Measurements from ENCODE around the gene PAGE3.

PAGE3 gene, protein sequence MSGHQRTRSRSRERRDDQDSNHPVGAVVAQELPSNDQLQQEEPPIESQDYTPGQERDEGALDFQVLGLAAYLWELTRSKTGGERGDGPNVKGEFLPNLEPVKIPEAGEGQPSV

DNA sequence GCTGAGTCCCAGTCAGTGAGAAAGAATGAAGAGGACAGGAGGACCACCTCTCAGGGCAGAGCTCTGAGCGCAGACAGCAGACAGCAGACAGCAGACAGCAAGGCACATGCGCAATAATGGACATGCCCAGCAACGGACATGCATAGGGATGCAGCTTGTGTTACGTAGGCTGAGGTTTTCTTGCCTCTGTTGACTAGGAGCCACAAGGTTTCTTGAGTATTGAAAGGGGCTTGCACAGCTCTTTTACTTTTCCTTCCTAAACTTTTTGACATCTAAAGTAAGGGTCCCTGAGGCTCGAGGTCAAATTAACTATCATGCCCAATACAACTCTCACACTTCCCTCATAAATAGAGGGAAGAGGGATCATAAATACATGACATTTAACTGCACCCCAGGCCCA is at the start of gene PAGE3:
Gene PAGE3 (minus strand): TSS at position 101 of the 400 bp plus-strand sequence. CDS start 1,013 bp downstream, outside the sequence.
- no peak for DNase-seq (ENCODE audit: low read depth, low spot score)

DNA sequence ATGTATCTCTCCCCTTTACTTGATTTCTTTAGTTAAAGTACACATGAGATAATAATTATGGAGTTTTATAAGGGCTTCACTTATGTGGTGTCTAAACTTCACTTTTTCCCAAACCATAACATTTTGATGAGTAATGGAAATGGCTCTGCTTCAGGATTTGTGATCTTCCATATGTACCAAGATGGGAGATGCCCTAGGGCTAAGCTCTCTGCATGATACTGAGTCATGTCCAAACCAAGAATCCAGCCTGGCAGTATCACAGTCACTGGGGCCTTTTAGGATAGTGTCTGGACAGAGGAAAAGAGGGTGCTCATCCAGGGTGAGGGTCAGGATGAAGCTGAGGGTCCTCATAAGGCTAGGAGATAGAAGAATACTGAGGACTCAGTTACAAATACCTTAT is 47.9 kb upstream of the PAGE3 start:
- no peak for DNase-seq (ENCODE audit: low read depth, low spot score)

DNA sequence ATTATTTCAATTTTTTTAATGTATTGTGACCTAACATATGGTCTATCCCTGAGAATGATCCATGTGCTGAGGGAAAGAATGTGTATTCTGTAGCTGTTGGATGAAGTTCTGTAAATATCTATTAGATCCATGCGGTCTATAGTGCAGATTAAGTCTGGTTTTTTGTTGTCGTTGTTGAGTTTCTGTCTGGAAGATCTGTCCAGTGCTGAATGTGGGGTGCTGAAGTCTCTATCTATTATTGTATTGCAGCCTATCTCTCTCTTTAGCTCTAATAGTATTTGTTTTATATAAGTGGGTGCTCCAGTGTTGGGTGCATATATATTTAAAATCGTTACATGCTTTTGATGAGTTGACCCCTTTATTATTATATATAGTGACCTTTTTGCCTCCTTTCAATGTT is 26.2 kb upstream of the PAGE3 start:
- DNase-seq (ENCODE audit: low read depth, low spot score), result no peak

DNA sequence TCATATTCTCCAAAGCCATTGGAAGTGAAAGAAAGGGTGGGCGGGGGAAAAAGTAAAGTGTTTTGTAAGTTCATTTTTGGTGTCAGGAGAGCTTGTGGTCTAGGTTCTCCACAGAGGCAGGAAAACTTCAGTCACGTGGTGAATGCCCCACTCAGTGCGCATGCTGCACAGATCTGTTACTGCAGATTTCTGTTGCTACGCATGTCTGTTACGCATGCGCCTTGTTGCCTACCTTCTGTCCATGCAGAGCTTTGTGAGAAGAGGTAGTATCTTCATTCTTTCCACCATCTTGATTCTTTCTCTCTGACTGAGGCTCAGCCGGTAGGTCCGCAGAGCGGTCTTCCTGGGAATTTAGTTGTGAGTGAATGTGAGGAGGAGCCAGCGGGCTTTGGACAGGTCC is 15.1 kb upstream of the PAGE3 start:
- DNase-seq (ENCODE audit: low read depth, low spot score), result no peak

DNA sequence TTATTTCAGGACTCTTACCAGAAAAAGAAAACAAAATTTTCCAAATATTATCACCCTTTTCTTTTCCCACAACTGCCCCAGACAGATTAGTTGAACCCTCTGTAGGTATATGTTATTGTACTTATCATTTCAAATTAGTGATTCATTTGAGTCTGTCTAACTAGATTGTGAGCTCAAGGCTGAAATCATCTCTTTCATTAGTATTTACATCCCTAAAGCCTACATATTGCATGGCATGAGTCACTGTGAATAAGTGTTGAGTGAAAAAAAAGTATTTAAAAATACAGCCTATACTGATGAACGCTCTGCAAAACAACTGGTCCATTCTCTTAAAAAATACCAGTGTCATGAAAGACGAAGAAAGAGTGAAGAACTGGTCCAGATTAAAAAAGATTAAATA is 3.9 kb downstream of the PAGE3 start:
- DNase-seq (ENCODE audit: low read depth, low spot score), result no peak

DNA sequence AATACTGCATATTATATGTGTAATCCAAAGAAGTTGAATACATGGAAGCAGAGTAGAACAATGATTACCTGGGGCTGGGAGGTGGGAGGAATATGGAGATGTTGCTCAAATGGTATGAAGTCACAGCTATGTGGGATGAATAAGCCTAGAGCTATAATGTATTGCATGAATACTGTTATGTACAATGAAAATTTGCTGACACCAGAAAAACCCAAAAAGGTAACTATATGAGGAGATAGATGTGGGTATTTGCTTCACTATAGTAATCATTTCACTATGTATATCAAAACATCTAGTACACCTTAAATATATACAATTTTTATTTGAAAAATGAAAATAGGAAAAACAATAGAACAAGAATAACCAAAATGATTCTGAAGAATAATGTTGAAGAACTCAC is 11.2 kb downstream of the PAGE3 start:
- no peak for DNase-seq (ENCODE audit: low read depth, low spot score)

DNA sequence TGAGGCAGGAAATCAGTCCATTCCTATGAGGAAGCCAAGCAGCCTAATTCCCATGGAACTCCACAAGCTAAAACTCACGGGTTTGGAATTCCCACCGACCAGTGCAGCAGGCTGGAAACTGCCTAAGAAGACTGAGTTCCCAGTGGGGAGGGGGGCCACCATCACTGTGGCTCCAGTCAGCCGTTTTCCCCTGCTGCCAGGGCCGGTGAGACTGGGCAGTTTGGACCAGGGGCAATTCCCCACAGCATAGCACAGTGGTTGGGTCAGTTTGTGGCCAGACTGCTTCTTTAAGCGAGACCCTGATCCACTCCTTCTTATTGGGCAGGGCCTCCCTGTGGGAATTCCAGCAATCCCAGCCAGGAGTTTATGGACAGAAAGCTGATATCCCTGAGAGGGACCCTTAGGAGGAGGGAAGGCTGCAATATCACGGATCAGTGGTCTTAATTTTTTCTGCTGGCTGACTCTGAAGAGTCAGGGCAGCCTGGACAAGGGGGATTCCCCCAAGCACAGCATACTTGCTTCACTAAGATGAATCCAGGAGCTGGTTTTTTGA is 23.9 kb downstream of the PAGE3 start:
- no peak for DNase-seq (ENCODE audit: low read depth, low spot score)

DNA sequence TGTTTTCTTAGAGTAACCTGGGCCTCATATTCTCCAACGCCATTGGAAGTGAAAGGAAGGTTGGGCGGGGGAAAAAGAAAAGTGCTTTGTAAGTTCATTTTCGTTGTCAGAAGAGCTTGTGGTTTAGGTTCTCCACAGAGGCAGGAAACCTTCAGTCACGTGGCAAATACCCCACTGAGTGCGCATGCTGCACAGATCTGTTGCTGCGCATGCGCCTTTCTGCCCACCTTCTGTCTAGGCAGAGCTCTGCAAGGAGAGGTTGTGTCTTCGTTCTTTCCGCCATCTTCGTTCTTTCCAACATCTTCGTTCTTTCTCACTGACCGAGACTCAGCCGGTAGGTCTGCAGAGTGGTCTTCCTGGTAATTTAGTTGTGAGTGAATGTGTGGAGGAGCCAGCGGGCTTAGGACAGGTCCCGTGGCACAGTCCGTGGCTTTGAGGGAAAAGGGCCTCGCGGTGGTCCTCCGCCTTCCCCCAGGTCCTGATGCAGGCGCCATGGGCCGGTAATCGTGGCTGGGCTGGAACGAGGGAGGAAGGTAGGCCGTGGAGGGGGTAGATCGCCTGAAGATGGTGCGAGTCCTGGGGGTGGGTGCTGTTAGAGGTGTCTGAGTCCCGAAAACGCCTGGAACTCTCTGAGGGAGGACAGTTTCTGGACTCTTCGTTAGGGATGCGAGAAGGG is 44.5 kb downstream of the PAGE3 start, which contains the start of gene PAGE5:
Gene PAGE5 (plus strand): TSS at position 228 of the 676 bp plus-strand sequence. CDS start 1,037 bp downstream, outside the sequence.
- DNase-seq (ENCODE audit: low read depth, low spot score), result no peak

DNA sequence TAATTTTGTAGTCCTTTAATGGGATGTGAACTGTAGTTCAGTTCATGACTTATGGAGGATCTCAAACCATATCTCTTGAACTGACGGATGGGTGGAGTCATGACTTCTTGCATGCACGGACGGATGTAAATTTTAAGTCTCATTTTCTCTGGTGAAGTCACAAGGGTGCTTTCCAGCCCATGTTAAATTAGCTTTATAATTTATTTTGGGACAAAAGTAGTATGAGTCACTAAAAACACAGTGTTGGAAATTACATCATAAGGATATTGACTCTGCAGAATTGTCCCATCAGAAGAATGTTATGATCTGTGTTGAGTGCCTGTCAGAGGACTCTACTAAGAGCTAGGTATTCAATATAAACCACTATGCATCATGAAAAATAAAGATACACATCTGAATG is 51.3 kb downstream of the PAGE3 start:
- no peak for DNase-seq (ENCODE audit: low read depth, low spot score)

DNA sequence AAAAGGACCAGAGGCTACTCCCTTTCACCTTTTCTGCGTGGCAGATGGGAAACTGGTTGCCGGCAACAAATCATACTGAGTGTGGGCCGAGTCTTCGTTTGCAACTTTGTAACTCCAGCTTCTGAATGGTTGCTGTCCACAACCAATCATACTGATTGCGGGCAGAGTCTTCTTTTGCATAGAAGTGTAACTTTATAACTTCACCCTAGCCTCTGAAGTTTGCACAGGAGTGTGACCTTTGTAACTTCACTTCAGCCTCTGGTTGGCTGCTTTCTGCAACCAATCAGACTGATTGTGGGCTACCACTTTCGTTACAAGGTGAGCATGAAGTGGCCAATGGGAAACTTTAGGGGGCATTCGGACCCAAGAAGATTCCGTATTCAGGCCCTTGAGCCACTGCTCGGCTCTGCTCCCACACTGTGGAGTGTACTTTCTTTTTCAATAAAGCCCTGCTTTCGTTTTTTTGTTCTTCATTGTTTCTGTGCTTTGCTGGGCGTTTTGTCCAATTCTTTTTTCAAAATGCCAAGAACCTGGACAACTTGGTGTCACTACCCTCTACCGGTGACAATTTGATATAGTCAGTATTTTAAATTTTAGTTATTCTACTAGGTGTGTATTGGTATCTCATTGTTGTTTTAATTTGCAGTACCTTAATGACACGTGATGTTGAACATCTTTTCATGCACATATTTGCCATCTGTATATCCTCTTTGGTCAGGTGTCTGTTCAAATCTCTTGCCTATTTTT is 53.6 kb downstream of the PAGE3 start:
- DNase-seq (ENCODE audit: low read depth, low spot score), result no peak

Data from brain pericyte (primary cell).